ENCODE results near the gene ZNF232.

- TF ChIP-seq CTCF (IDR thresholded peaks at IDR 0.05; ENCODE audit: low read length) (no peak), EZH2 (optimal IDR thresholded peaks at IDR 0.05; ENCODE audit: low read depth, low read length) (no peak)
Observed at GRCh38 chr17:5138616-5139457, 27.2 kb upstream of the ZNF232 start.
